Lower lobe of right lung (tissue), 2 donors: ENCODE measurements around the gene MAGI2. TPM values are rescaled to one million over a fixed set of nuclear protein-coding genes. Genes with fewer than 3 reads are reported as not detected.

Experiments
- ATAC-seq, 2 donors: fragments of 200-7000 bp; cut with Tn5 transposase; one replicate each; pipeline ENCODE4 v1.9.1; 2020 to 2022; ENCODE audit warnings: mild to moderate bottlenecking in 2 of 2, moderate library complexity in 2 of 2
- DNase-seq: peaks from one replicate; pipeline ENCODE4 v3.0.0-alpha.2; 2020
- H3K27ac ChIP-seq: fragments of 200-600 bp; one replicate; pipeline ENCODE4 v1.8.0; 2022
- H3K27me3 ChIP-seq: fragments of 200-600 bp; one replicate; pipeline ENCODE4 v1.8.0; 2022; ENCODE audit warnings: low read depth
- H3K36me3 ChIP-seq: fragments of 200-600 bp; one replicate; pipeline ENCODE4 v1.8.0; 2022; ENCODE audit warnings: mild to moderate bottlenecking
- H3K4me1 ChIP-seq: fragments of 200-600 bp; one replicate; pipeline ENCODE4 v1.8.0; 2022
- H3K4me3 ChIP-seq: fragments of 200-600 bp; one replicate; pipeline ENCODE4 v1.8.0; 2022; ENCODE audit warnings: mild to moderate bottlenecking
- H3K9me3 ChIP-seq: fragments of 200-600 bp; one replicate; pipeline ENCODE4 v1.8.0; 2022
- CTCF ChIP-seq: fragments of 200-600 bp; IDR thresholded peaks from one replicate; pipeline ENCODE4 v1.8.0; 2022; ENCODE audit warnings: antibody characterized with exemption, mild to moderate bottlenecking
- intact Hi-C: fragments of 100-400 bp; cut with DNase I; formaldehyde crosslinking; loops from one replicate; pipeline ENCODE4 v1.11.0; 2022
- total RNA-seq: library from RNA; stranded (reverse); fragmentation: NEBNext Ultra II Directional; extraction: Animal tissue kit (Norgen Biotek cat#: 25700); gene quantifications from one replicate; pipeline ENCODE4 v1.2.1, GENCODE V29; 2021
- donor health status: DM: no; HTN: yes; CAD: no; lungs with severe emphysema.

The MAGI2 gene
- total RNA-seq, 1 donor from 2014 or later: 15.3 TPM

- Histone ChIP-seq H3K4me3 (no peak overlapping the region), H3K4me1 (no peaks in the 10 kb centered on the region), H3K27me3 (no peaks in the 10 kb centered on the region), H3K36me3 (no peaks in the 10 kb centered on the region), H3K9me3 (peaks cover 5% of the 10 kb centered on the region), H3K27ac (no peak overlapping the region)
- DNase-seq (no peak), ATAC-seq (no peak)
- intact Hi-C loops: no loop called here
- no peak for TF ChIP-seq CTCF
These were observed 702.2 kb downstream of the MAGI2 start for GRCh38 chr7:78751253-78751652.

DNA sequence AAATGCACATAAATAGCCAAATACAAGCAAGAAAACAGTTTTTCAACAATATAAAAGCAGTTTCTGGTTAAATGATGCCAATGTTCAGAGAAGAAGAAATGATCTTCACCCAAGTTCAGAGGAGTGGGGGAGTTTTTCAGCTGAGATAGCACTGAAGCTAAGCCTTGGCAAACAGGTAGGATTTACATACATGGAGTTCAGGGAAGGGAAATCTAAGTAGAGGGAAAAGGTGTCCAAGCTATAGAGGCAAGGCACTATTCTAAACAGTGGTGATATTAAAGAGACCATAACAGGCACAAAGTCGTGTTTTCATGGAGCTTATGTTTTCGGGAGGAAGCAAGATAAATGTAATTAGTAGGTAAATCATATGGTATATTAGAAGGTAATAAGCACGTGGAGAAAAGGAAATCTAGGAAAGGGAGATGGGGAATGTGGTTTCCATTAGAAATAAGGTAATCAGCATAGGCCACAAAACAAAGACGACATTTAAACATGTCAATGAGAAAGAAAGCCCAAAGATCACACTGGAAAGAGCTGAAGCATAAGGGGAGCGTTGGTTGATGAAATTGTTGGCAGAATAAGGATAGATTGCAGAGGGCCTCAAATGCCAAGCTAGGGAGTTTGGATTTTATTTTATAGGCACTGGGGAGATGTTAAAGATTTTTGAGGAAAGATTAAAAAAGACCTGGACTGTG lies 704.3 kb downstream of the MAGI2 start:
- Histone ChIP-seq H3K27ac (no peak overlapping the region), H3K36me3 (no peaks in the 10 kb centered on the region), H3K4me1 (no peaks in the 10 kb centered on the region), H3K4me3 (no peak overlapping the region), H3K9me3 (peaks cover 5% of the 10 kb centered on the region), H3K27me3 (no peaks in the 10 kb centered on the region)
- intact Hi-C loops: no loop called here
- DNase-seq (no peak), ATAC-seq (no peak)
- TF ChIP-seq CTCF: no peak

GRCh38 chr7:78747592-78747991 lies 705.9 kb downstream of the MAGI2 start:
- ATAC-seq: no peak

DNA sequence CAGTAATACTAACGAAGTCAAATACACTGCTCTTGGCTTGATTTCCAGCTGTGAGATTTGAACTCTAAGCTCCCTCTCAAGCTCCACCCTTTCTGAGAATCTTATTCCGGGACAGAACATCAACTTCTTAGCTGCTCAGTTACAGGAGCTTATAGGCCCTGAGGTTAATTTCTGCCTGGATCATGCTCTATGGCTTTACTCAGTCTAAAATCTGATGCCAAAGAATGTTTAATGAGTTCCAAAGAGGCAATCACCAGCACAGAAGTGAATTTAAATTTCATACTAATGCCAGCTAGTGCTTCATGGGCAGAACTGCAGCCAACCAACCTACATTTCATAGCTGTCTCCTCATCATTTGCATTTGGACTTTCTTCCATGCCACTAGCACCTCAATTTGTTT lies 707.2 kb downstream of the MAGI2 start:
- intact Hi-C loops: no loop called here

More at GRCh38 chr7:78747592-78747991, 705.9 kb downstream of the MAGI2 start:
- no peak overlapping the region for H3K27ac ChIP-seq
- intact Hi-C loops: no loop called here
- no peak for TF ChIP-seq CTCF
- DNase-seq: no peak
- H3K9me3 ChIP-seq: no peaks in the 10 kb centered on the region
- H3K4me3 ChIP-seq: no peak overlapping the region
- no peaks in the 10 kb centered on the region for H3K36me3 ChIP-seq
- no peaks in the 10 kb centered on the region for H3K27me3 ChIP-seq
- H3K4me1 ChIP-seq: no peaks in the 10 kb centered on the region

GRCh38 chr7:78742694-78743093 lies 710.8 kb downstream of the MAGI2 start:
- Histone ChIP-seq H3K36me3 (no peaks in the 10 kb centered on the region), H3K27ac (no peak overlapping the region), H3K4me3 (no peak overlapping the region), H3K4me1 (no peaks in the 10 kb centered on the region), H3K9me3 (no peaks in the 10 kb centered on the region), H3K27me3 (no peaks in the 10 kb centered on the region)
- intact Hi-C loops: no loop called here
- ATAC-seq (no peak), DNase-seq (no peak)
- no peak for TF ChIP-seq CTCF

More for the DNA sequence above, 707.2 kb downstream of the MAGI2 start:
- no peaks in the 10 kb centered on the region for H3K27me3 ChIP-seq
- TF ChIP-seq CTCF: no peak
- DNase-seq (no peak), ATAC-seq (no peak)
- H3K4me1 ChIP-seq: no peaks in the 10 kb centered on the region
- H3K36me3 ChIP-seq: no peaks in the 10 kb centered on the region
- no peaks in the 10 kb centered on the region for H3K9me3 ChIP-seq
- H3K27ac ChIP-seq: no peak overlapping the region
- H3K4me3 ChIP-seq: no peak overlapping the region
